HG03442 (cell line): Measurements from ENCODE around the gene EPHB2.
"Not testable (repeated sequence)": the region's sequence is repeated elsewhere in the genome, so short reads cannot be mapped to it uniquely, and the experiment has no call there.

Experiments
- ATAC-seq: cut with Tn5 transposase; IDR thresholded peaks from one replicate; pipeline ENCODE4 v1.9.1; 2021; ENCODE audit warnings: mild to moderate bottlenecking, moderate library complexity; ENCODE audit not compliant: unreplicated experiment

The EPHB2 gene

DNA sequence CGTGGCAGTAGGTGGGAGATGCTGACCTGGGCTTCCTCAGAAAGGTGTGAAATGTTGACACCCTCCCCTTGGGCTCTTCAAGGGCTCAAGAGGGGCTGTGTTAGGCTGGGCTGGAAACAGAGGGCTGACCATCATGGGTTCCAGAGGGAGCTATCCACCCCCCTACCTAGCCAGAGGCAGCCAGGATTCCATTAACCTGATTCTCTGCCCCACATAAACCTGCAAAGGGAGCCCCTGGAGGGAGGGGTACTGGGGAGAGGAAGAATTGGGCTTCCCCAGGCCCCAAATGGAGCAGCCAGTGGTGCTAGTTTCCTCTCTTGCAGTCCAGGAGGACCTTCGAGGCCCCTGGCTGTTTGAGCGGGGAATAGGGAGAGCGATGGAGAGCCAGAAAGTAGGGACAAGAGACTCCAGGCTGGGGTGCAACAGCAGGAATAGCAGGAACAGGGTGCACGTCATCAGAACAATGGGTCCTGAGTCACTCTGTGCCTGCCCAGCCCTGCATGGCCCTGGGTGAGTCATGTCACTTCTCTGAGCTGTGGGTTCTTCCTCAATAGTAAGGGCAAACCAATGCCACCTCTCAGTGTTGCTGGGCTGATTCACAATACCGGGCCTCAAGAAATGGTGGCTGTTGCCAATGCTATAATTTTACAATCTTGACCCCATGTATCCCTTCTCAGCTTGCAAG is 121.2 kb downstream of the EPHB2 start:
- no peak for ATAC-seq

DNA sequence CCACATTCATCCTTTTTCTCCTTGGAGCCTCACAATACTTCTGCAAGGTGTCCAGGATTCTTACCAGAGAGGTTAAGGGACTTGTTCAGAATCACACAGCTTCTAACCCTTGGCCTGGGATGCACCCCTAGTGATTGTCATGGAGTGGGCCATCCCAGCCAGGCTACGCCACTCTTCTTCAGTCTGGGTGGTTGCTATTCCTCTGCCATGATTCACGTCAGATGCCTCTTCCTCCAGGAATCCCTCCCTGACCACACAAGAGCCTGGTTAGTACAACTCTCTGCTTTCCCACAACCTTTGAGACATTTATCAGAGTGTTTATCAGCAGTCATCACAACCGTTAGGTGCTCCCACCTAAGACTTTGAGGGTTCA is 121.8 kb downstream of the EPHB2 start:
- no peak for ATAC-seq

- ATAC-seq, result no peak
Measured at GRCh38 chr1:22833699-22834098, 123.1 kb downstream of the EPHB2 start.

GRCh38 chr1:22834420-22834819 is 123.8 kb downstream of the EPHB2 start:
- ATAC-seq, result not testable (repeated sequence)

GRCh38 chr1:22835636-22836319 is 125.1 kb downstream of the EPHB2 start:
- no peak for ATAC-seq

DNA sequence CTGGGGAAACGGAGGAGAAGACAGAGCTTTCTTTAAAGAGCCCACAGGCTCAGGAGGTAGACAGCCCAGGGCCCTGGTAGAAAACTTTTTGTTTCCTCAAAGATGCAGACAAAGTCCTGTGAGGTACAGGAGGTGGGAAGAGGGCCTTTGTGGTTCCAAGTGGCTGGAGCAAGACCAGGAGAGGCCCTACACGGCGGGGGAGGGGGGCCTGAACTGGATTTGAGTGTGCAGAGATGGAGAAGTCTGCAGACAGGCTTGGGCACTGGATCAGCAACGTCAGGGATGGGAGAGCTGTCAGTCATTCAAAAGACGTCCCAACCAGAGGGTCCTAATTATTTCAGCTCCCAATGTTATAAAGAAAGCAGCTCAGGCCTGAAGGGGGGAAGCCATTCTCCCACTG is 126.2 kb downstream of the EPHB2 start:
- no peak for ATAC-seq

GRCh38 chr1:22837332-22837731 is 126.7 kb downstream of the EPHB2 start:
- ATAC-seq, result no peak

GRCh38 chr1:22838965-22839364 is 128.3 kb downstream of the EPHB2 start:
- ATAC-seq, result no peak

GRCh38 chr1:22839806-22840205 is 129.2 kb downstream of the EPHB2 start:
- no peak for ATAC-seq

DNA sequence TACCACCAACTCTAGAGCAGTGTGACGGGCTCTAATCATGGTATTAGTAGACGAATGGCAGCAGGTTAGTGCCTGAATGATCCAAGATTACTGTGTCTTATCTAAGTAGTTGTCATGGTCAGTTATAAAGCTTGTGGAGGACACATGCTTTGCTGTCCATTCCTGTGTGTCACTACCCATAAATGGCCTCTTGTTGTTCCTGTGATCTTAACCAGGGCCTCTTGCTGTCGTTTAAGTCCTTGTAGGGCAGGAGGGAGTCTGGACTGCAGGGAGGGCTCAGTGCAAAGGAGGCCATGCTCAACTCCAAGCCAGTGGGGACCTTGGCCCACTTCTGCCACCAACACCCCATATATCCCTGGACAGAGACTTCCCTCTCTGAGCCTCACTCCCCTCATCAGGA is 130.5 kb downstream of the EPHB2 start:
- no peak for ATAC-seq

DNA sequence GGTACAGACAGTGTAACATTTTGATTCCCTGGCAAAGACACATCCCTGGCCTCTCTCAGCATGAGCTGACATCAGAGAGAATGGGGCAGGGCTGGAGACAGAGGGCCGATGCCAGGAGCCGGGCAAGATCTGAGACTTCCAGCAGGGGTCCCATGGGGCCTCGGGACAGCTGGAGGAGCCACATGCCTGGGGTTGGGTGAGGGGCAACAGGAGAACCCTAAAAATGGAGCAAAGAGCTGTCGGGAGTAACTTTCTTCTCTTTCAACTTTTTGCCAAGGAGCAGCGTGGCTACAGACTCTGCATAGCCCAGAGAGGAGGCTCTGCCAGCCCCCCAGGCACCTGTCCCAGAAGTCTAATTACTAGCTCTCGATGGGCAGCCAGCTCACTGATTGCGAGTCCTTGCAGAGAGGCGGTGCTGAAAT is 131.2 kb downstream of the EPHB2 start:
- ATAC-seq, result no peak

GRCh38 chr1:22843441-22844183 is 133.0 kb downstream of the EPHB2 start:
- ATAC-seq, result not testable (repeated sequence)

- no peak for ATAC-seq
Measured at GRCh38 chr1:22844621-22845020, 134.0 kb downstream of the EPHB2 start.

DNA sequence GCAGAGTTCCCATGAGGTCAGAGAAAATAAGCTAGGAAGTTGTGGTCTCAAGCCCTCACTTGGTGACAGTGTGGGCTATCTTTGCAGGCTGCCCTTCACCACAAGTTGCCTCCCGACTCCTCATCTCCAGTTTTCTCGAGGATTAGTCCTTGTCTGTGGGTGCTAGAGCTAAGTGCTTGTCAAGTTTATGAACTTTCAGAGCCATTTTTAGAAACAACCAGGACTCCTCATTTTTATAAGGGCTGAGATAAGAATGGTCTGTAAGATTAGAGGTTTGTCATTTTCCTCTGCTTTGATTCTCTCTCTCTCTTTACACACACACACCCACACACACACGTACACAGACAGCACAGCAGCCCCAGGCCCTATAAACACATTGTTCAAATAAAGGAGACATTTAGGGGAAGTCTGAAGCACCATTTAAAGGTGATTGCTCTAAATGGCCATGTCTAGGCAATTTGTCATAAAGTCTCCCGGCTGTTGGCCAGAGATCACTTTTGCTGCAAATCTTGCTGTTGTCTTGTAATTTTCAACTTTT is 134.8 kb downstream of the EPHB2 start:
- ATAC-seq, result no peak

GRCh38 chr1:22846458-22846857 is 135.8 kb downstream of the EPHB2 start:
- no peak for ATAC-seq

DNA sequence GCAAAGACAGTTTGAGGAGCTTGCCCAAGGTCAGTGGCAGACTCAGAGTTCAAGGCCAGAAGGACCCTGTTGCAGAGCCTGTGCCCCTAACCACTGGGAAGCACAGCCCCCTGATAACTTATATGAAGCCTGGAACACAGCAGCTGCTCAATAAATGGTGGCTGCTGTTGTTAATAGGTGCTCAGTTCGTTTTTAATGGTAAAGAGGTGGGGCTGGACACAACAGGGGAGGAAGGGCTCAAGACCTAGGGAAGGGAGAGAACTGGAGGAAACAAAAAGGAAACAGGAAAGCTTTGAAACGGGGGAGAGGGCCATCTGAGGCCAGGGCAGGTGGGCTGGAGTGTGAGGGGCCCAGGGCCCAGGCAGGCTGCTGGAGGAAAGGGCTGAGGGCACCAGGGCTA is 136.6 kb downstream of the EPHB2 start:
- no peak for ATAC-seq

GRCh38 chr1:22847709-22848108 is 137.1 kb downstream of the EPHB2 start:
- no peak for ATAC-seq

GRCh38 chr1:22848405-22848804 is 137.8 kb downstream of the EPHB2 start:
- no peak for ATAC-seq

- no peak for ATAC-seq
Measured at GRCh38 chr1:22849770-22850169, 139.1 kb downstream of the EPHB2 start.

DNA sequence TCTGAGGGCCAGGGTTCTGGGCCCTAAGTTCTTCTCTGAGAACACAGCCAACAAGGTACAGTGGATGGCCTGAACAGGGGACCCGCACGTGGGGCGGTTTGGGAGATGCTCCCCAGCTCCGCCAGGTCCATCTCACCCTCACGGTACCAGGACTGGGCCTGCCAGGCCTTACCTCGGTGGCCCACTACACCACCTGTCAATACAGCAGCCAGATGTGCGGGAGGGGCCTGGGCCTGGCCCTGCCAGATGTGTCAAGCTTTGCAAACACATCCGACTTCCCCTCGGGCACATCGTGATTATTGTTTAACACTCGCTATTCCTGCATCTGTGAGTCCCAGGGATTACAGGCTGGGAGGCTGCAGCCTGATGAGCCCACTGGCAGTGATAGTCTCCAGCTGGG is 139.6 kb downstream of the EPHB2 start:
- no peak for ATAC-seq

- ATAC-seq, result no peak
Measured at GRCh38 chr1:22850681-22851080, 140.0 kb downstream of the EPHB2 start.

- ATAC-seq, result no peak
Measured at GRCh38 chr1:22851517-22851916, 140.9 kb downstream of the EPHB2 start.
